HG02642 (cell line): ENCODE measurements around the gene CASP8.
A peak's percentile ranks its signal among the peaks of the same experiment; 100 is the strongest.
"Not testable (repeated sequence)": the region's sequence is repeated elsewhere in the genome, so short reads cannot be mapped to it uniquely, and the experiment has no call there.

Experiments
- ATAC-seq: cut with Tn5 transposase; IDR thresholded peaks from one replicate; pipeline ENCODE4 v1.9.1; 2021; ENCODE audit warnings: mild to moderate bottlenecking; ENCODE audit not compliant: unreplicated experiment, poor library complexity

The CASP8 gene

GRCh38 chr2:201239167-201239935 is 21.0 kb upstream of the CASP8 start:
- ATAC-seq = not testable (repeated sequence)

GRCh38 chr2:201242571-201243277 is 17.6 kb upstream of the CASP8 start:
- no peak for ATAC-seq

DNA sequence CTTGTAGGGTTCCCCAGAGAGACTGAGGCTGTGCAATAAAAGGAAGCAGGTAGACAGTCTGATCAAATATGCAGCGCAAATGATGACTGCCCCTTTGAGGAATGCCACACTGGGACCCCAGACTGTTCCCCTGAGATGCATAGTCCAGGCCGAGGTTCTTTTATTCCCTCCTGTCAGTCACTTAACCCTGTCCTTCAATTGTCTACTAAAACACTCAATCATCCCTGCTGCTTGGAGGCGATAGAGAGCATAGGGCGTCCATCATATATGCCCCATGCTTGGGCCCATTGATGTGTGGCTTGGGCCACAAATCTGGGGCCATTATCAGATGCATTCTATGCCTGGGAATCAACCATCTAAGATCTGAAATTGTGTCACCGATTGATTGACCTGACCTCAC is 15.5 kb upstream of the CASP8 start:
- no peak for ATAC-seq

DNA sequence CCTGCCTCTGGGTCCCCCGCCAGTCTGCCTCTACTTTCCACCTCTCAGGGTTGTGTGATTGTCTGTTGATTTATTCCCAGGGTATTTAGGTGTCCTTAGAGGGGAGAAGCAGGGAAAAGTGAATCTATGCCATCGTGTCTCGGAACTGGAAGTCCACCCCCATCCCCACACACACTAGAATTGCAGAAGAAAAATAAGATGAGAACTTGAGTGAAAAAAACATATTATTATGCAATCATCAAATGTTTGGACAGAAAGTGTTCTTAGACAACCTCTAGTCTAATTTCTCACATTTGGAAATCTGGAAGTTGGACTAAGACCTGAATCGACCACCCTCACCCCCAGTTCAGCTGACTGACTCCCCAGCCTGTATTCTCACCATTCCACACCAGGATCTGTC is 14.1 kb upstream of the CASP8 start:
- ATAC-seq = no peak

DNA sequence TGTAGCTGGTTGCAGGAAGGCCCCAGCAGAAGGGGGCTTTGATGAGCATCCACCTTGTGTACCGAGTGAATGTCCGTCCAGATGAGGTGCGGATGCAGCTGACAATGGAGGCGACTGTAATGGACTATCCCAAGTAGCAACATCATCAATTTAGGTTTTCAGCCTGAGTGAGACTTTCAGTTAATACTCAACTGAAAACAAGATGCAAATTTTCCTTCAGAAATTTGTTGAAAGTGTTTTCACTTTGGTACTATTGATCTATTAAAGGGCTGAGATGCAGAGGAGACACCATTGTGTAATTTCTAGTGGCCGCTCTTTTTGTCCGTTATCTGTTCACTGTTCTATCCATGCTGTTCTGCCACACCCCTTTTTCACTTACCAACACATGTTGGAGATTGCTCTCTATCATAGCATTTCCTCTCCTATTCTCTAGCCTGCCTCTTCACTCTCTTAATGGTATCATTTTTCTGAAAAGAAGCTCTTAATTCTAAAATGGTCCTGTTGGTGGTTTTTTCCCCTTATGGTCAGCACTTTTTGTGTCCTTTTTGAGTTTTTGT is 12.0 kb upstream of the CASP8 start:
- no peak for ATAC-seq

GRCh38 chr2:201249889-201250288 is 10.4 kb upstream of the CASP8 start:
- no peak for ATAC-seq

DNA sequence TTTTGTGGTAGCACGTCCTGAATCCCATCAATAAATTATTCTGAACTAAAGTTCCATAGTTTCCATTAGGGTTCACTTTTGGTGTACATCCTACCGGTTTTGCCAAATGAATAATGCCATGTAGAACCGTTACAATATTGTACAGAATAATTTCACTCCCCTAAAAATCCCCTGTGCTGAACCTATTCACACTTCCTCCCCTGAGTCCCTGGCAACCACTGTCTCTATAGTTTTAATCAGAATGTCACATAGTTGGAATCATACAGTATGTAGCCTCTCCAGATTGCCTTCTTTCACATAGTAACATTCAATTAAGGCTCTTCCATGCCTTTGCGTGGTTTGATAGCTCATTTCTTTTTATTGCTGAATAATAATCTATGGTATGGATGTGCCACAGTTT is 9.6 kb upstream of the CASP8 start:
- no peak for ATAC-seq

DNA sequence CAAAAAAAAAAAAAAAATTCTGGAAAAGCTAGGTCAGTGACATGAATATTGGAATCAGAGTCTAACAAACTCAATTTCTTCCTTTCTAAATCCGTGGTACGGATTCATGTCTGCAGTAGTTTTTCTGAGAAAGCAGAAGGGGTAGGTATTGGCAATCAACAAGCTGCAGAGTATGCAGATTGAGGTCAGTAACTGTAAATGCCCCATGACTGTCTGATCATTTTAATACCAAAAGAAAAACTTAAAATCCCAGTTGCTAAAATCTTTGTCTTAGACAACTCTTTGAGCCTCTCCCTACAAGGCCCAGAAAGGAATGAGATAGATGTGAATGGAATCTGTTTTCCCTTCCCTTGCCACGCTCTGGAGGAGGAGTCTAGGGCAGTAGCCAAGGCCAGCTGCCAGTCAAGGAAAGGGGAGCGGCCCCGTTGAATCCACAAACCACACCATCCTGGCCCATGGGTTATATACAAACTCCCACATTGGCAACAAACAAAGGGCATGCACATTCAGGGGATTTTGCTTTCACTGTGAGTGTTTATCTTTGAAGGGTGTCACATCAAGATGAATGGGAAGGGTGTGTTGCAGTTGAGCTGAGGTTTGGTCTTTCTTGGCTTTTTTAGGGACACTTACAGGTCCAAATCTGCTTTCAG is 6.1 kb upstream of the CASP8 start:
- no peak for ATAC-seq

DNA sequence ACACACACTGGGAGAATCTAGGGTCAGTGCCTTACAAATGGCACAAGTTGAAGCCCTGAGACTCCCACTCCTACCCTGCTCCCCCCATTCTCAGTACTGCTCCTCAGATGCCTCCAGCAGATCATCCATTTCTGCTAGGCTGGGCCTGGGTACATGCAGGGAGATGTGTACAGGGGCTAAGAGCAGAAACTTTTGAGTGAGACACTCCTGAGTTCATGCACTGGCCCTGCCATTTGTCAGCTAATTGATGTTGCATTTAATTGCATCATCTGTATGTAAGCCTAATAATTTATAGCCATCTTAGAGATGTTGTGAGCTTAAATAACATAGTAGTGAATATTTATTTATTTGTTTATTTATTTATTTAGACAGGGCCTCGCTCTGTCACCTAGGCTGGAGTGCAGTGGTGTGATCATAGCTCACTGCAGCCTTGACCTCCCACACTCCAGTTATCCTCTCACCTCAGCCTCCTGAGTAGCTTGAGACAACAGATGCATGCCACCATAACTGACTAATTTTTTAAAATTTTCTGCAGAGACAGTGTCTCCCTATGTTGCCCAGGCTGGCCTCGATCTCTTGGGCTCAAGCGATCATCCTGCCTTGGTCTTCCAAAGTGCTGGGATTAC is 4.8 kb upstream of the CASP8 start:
- ATAC-seq = no peak

- ATAC-seq = no peak
Observed at GRCh38 chr2:201256082-201256481, 4.3 kb upstream of the CASP8 start.

GRCh38 chr2:201257381-201257955 is 2.9 kb upstream of the CASP8 start:
- ATAC-seq = peak; percentile 59

DNA sequence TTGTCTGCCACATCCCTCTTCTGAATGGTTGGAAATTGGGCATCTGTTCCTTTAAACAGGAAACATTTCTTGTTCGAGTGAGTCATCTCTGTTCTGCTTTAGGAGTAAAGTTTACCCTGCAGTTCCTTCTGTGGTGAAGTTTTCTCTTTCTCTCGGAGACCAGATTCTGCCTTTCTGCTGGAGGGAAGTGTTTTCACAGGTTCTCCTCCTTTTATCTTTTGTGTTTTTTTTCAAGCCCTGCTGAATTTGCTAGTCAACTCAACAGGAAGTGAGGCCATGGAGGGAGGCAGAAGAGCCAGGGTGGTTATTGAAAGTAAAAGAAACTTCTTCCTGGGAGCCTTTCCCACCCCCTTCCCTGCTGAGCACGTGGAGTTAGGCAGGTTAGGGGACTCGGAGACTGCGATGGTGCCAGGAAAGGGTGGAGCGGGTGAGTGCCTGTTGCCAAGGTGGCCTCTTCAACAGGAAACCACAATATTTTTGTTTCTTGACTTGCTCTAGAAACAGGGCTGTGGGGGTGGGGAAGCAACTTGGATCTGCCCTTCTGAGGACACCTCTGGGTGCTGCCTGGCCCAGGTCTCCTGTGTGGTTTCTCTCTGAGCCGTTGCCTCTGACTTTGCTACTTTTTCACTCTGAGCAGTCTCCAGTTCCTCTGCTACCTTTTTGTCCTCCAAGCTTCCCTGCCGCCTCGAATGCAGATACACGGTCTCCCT is 2.2 kb upstream of the CASP8 start:
- peak; percentile 75 for ATAC-seq

DNA sequence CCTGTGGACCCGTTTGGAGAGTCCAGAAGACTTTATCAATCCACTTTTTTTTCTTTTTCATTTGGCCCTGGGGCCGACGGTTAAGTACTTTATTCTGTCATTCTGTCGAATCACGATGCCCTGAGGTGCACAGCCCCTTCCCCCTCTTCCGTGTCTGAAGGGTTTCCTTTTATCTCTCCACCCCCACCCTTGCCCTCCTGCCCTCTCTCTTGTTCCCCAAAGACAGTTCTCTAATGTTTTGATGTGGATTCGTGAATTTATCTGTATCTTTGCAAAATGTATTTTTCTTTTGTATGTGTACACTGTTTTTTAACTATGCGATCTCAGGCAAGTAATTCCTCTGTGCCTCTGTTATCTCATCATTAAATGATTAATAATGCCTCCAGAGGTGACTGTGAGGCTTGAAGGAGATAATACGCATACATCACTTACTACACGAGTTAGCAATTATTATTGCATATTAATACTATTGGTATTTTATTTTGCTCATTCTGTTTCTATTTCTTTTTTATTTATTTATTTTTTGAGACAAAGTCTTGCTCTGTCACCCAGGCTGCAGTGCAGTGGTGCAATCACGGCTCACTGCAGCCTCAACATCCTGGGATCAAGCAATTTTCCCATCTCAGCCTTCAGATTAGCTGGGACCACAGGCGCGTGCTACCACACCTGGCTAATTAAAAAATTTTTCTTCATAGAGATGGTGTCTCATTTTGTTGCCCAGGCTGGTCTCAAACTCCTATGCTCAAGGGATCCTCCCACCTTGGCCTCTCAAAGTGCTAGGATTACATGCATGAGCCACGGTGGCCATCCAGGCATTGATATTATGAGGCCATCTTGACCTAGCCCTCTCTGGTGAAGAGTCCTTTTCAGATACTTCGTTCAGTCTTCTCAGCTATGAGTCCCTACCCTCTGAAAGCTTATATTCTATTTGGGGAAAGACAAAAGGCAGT is 1.4 kb upstream of the CASP8 start:
- peak; percentile 2 for ATAC-seq

DNA sequence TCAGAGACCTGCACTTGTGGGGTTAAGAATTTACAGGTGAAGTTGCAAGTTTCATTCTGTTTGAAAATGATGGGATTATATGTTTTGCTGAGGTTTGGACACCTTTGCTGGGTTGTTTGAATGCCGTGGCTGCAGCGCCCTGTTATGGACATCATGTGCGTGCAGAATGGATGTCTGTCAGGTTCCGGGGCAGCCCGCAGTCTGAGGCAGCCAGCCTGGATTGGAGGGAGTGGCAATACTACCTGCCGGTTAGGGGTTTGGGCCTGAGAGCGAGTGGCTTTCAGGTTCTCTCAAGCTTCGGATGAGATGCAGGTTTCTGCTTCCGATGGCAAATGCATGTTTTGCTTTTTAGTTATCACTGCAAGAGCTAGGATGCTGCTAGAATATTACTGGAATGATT is 1.1 kb downstream of the CASP8 start:
- ATAC-seq = no peak

DNA sequence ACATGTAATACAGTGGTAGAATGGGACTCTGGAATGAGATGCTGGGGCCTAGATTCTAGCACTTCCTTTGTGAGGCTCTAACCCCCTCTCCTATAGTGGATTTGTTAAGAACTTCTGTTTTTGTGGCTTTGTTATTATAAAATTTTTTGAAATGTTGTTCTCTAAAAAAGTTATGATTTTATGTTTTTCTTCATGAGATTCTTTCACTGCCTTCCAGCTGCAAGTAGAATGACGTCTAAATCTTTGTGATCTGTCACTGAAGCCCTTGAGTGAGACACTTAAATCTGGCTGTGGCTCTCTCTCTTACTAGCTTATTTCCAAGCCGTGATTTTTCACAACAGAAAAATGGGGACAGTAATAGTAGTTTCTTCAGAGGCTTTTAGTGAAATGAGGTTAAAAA is 1.6 kb downstream of the CASP8 start:
- no peak for ATAC-seq

DNA sequence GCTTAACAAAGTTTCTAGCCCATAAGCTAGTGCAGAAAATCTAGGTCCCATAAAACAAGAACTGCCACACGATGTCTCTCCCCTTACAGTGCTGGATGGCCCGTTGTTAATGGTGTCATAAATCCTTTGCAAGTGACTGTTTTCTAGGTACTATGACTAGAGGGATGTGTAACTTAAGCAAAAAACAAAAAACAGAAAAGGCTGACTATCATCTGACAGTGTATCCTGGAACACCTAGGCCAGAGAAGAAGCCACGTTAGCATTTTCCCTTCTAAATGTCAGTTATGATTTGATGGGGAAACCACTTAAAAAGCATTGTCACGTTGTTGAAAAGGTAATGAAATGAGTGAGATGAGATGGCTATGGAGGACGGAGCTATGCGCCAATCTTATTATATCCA is 2.4 kb downstream of the CASP8 start:
- no peak for ATAC-seq

- ATAC-seq = no peak
Observed at GRCh38 chr2:201263779-201264178, 3.4 kb downstream of the CASP8 start.

DNA sequence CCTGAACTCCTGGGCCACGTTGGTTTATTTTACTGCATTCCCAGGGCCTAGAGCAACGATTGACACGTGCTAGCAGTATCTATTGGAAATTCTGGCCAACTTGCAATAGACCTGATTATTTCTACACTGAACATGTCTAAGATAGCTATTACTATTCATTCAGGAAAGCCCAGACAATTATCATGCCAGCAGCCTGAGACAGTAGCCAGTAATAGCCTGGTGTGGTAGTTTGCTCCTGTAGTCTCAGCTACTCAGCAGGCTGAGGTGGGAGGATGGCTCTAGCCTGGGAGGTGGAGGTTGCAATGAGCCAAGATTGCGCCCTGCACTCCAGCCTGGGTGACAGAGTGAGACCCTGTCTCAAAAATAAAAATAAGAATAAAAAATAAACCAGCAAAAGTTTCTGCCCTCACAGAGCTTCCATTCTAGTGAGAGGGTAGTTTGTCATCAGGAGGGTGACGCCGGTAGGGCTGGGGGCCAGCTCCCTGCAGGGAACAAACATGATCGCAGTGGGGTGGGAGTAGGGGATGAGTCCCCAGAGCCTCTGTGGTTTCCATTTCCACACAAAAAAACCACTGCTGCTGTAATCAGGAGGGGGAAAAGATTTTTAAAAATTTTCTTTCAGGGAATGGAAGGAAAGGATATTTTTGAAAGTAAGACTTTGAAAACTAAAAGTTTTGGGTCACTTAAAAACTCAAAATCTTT is 4.3 kb downstream of the CASP8 start:
- ATAC-seq = no peak
